ENCODE measurements around the gene TDRD1. TPM values are rescaled to one million over a fixed set of nuclear protein-coding genes. Genes with fewer than 3 reads are reported as not detected.
"Not testable (repeated sequence)": the region's sequence is repeated elsewhere in the genome, so short reads cannot be mapped to it uniquely, and the experiment has no call there.

TDRD1 gene
- total RNA-seq, 2 donors from 2014 or later, result 0.78 to 0.99 TPM

DNA sequence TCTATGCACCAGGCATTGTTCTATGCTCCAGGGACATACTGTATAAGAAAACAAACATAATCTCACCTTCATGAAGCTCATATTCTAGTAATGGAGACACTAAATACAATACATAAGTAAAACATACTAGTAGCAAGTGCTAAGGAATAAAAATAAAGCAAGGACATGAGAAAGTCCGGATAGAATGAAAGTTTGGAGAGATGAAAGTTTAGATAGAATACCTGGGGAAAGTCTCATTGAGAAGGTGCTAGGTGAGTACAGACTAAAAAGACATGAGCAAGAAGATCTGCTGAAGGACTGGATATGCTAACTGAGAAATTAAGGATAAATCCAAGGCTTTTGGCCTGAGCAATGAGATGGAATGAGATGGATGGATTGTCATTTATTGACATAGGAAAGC lies 39.1 kb upstream of the TDRD1 start:
- intact Hi-C loops (cut with DNase I), result no loop called here
- DNase-seq (no peak), ATAC-seq (no peak)
- TF ChIP-seq POLR2A (IDR thresholded peaks at IDR 0.05), result no peak
- TF ChIP-seq, protein P1, sequence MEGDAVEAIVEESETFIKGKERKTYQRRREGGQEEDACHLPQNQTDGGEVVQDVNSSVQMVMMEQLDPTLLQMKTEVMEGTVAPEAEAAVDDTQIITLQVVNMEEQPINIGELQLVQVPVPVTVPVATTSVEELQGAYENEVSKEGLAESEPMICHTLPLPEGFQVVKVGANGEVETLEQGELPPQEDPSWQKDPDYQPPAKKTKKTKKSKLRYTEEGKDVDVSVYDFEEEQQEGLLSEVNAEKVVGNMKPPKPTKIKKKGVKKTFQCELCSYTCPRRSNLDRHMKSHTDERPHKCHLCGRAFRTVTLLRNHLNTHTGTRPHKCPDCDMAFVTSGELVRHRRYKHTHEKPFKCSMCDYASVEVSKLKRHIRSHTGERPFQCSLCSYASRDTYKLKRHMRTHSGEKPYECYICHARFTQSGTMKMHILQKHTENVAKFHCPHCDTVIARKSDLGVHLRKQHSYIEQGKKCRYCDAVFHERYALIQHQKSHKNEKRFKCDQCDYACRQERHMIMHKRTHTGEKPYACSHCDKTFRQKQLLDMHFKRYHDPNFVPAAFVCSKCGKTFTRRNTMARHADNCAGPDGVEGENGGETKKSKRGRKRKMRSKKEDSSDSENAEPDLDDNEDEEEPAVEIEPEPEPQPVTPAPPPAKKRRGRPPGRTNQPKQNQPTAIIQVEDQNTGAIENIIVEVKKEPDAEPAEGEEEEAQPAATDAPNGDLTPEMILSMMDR (IDR thresholded peaks at IDR 0.05), result no peak
- no peaks in the 10 kb centered on the region for H3K9me3 ChIP-seq
- no peak overlapping the region for H3K27ac ChIP-seq
- no peak overlapping the region for H3K4me3 ChIP-seq
- H3K4me1 ChIP-seq, result no peaks in the 10 kb centered on the region
- 33 to 77% methylated on average over 1 of the region's 1 CpG for WGBS, 2 donors
- peaks cover 0 to 13% of the 10 kb centered on the region in 2 donors for H3K36me3 ChIP-seq (replicated peaks in 1 of 2; ENCODE audit: insufficient read depth in 1 of 2, low read depth in 2 of 2)
- H3K27me3 ChIP-seq, result no peaks in the 10 kb centered on the region

DNA sequence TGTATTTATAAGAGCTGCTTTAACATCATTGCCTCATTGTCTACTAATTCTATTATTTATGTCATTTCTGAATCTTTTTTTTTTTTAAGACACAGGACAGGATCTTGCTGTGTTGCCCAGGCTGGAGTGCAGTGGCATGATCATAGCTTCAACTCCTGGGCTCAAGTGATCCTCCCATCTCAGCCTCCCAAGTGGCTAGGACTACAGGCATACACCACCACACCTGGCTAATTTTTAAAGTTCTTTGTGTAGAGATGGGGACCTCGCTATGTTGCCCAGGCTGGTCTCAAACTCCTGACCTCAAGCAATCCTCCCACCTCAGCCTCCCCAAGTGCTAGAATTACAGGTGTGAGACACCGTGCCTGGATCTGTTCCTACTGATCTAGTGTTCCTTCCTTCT lies 38.3 kb upstream of the TDRD1 start:
- ATAC-seq; H3K27ac ChIP-seq; H3K9me3 ChIP-seq; H3K36me3 ChIP-seq (replicated peaks in 1 of 2; ENCODE audit: insufficient read depth in 1 of 2, low read depth in 2 of 2); H3K27me3 ChIP-seq; intact Hi-C loops (cut with DNase I); DNase-seq; H3K4me1 ChIP-seq; H3K4me3 ChIP-seq: not testable (repeated sequence)
- 93 to 97% methylated on average over 2 of the region's 2 CpGs for whole genome bisulfite sequencing, 2 donors

DNA sequence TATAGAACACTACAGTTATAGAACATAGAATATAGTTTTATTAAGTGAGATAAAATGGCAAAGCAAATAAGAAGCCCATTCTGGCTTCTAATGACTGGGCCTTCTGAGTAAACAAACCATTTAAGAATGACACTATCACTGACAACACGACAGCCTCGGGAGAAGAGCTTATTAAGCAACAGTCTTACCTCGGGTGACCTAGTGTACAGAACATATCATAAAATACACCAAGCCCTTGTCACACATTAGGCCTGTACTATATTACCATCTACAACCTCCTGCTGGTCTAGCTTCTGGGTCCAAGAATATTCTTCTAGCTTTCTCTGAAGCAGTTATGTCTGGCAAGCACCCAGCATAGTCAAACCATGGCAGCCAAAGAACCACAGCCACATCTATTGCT lies 37.1 kb upstream of the TDRD1 start:
- Histone ChIP-seq H3K27me3 (no peaks in the 10 kb centered on the region), H3K36me3 (replicated peaks in 1 of 2; ENCODE audit: insufficient read depth in 1 of 2, low read depth in 2 of 2) (peaks cover 0 to 2% of the 10 kb centered on the region in 2 donors), H3K4me1 (no peaks in the 10 kb centered on the region), H3K9me3 (no peaks in the 10 kb centered on the region), H3K27ac (no peak overlapping the region), H3K4me3 (no peak overlapping the region)
- ATAC-seq (no peak), DNase-seq (no peak)
- intact Hi-C loops (cut with DNase I), result no loop called here
- WGBS, 2 donors, result 61 to 62% methylated on average over 3 of the region's 3 CpGs
- TF ChIP-seq, protein P1 (IDR thresholded peaks at IDR 0.05), result no peak
- no peak for TF ChIP-seq POLR2A (IDR thresholded peaks at IDR 0.05)

DNA sequence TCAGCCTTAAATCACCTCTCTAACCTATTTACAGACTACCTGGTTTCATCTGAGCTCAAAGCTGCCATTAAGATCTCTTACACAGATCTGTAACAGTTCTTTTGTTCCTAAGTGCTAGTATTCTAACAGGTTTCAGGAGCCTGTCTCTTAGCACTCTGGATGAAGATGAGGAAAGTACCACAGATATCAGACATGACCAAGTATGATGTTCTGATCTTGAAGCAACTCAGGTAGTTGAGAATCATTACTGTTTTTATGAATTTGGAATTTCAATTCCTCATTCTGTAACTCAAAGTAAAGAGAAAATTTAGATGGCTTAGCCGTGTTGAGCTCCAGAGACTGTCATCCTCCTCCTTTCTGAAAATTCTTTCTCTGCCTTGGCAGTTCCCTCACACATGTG lies 36.0 kb upstream of the TDRD1 start:
- peaks cover 0 to 7% of the 10 kb centered on the region in 2 donors for H3K36me3 ChIP-seq (replicated peaks in 1 of 2; ENCODE audit: insufficient read depth in 1 of 2, low read depth in 2 of 2)
- 100% methylated on average over 1 of the region's 1 CpG for WGBS, 2 donors
- no peak for TF ChIP-seq POLR2A (IDR thresholded peaks at IDR 0.05)
- TF ChIP-seq, protein P1 (IDR thresholded peaks at IDR 0.05), result no peak
- H3K4me1 ChIP-seq, result no peaks in the 10 kb centered on the region
- intact Hi-C loops (cut with DNase I), result no loop called here
- no peaks in the 10 kb centered on the region for H3K9me3 ChIP-seq
- H3K27ac ChIP-seq, result no peak overlapping the region
- DNase-seq, result no peak
- H3K4me3 ChIP-seq, result no peak overlapping the region
- H3K27me3 ChIP-seq, result no peaks in the 10 kb centered on the region
- ATAC-seq, result no peak

DNA sequence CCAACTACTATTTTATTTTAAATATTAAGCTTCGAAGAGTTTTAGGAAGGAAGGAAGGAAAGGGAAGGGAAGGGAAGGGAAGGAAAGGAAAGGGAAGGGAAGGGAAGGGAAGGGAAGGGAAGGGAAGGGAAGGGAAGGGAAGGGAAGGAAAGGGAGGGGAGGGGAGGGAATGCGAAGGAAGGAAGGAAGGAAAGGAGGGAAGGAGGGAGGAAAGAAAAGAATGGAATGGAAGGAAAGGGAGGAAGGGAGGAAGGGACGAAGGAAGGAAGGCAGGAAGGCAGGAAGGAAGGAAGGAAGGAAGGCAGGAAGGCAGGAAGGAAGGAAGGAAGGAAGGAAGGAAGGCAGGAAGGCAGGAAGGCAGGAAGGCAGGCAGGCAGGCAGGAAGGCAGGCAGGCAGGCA lies 29.7 kb upstream of the TDRD1 start:
- H3K27me3 ChIP-seq; DNase-seq; ATAC-seq; H3K4me3 ChIP-seq; H3K4me1 ChIP-seq; H3K9me3 ChIP-seq; H3K27ac ChIP-seq; intact Hi-C loops (cut with DNase I): not testable (repeated sequence)
- 97% methylated on average over 3 of the region's 3 CpGs for WGBS, 2 donors
- peaks cover 5 to 12% of the 10 kb centered on the region in 2 donors for H3K36me3 ChIP-seq (replicated peaks in 1 of 2; ENCODE audit: insufficient read depth in 1 of 2, low read depth in 2 of 2)

DNA sequence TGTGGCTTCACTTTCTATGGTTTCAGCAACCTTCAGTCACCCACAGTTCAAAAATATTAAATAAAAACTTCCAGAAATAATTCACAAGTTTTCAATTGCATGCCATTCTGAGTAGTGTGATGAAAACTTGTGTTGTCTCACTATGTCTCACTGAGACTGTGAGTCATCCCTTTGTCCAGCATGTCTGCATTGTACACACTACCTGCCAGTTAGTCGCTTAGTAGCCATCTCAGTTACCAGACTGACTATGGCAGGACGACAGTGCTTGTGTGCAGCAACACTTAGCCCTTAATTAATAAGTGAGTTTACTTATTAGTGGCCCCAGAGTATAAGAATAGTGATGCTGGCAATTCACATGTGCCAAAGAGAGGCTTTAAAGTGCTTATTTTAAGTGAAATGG lies 27.7 kb upstream of the TDRD1 start:
- 74 to 86% methylated on average over 2 of the region's 2 CpGs for WGBS, 2 donors
- peaks cover 5 to 13% of the 10 kb centered on the region in 2 donors for H3K36me3 ChIP-seq (replicated peaks in 1 of 2; ENCODE audit: insufficient read depth in 1 of 2, low read depth in 2 of 2)
- no peak for ATAC-seq
- TF ChIP-seq, protein P1 (IDR thresholded peaks at IDR 0.05), result no peak
- no peak for TF ChIP-seq POLR2A (IDR thresholded peaks at IDR 0.05)
- no peak for DNase-seq
- H3K4me3 ChIP-seq, result no peak overlapping the region
- no peak overlapping the region for H3K27ac ChIP-seq
- intact Hi-C loops (cut with DNase I), result no loop called here
- H3K9me3 ChIP-seq, result no peaks in the 10 kb centered on the region
- H3K27me3 ChIP-seq, result no peaks in the 10 kb centered on the region
- no peaks in the 10 kb centered on the region for H3K4me1 ChIP-seq

Measured in body of pancreas (tissue), 4 donors.